GM19193 (cell line): ENCODE data around the gene VAT1L.

Experiments
- POLR2A ChIP-seq: IDR thresholded peaks from 4 replicates; pipeline ENCODE4 v1.6.1; 2011; ENCODE audit not compliant: insufficient read depth, insufficient read length; ENCODE audit errors: extremely low read depth

VAT1L gene

GRCh38 chr16:77960766-77961165, 172.4 kb downstream of the VAT1L start:
- no peak for TF ChIP-seq POLR2A

DNA sequence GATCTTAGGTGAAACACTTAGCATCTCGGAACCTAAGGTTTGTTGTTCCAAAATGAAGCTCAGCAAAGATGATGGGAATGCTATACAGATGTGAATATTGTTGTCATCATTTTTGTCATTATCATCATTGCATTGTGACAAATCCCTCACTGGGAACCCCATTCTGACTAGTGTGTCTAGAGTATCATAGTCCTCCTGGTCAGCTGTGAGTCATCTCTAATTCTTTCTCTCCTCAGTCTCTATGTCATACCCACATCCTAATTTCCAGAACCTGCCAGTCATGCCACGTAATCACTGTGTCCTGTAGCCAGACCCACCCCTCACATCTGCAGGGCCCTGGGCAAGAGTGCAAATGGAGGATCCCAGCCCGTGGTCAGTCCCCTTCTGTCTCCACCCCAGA, 173.4 kb downstream of the VAT1L start:
- no peak for TF ChIP-seq POLR2A

DNA sequence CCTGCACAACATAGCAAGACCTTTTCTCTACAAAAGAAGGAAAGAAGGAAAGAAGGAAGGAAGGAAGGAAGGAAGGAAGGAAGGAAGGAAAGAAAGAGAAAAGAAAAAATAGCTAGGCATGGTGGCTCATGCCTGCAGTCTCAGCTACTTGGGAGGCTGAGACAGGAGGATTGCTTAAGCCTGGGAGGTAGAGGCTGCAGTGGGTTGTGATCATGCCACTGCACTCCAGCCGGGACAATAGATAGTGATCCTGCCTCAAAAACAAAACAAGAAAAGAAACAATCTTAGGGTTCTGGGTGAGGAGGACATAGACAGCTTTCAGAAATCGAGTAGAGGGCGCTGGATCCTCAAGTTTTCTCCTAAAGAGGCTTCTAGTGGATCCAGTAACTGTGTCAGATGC, 174.3 kb downstream of the VAT1L start:
- TF ChIP-seq POLR2A, result no peak

DNA sequence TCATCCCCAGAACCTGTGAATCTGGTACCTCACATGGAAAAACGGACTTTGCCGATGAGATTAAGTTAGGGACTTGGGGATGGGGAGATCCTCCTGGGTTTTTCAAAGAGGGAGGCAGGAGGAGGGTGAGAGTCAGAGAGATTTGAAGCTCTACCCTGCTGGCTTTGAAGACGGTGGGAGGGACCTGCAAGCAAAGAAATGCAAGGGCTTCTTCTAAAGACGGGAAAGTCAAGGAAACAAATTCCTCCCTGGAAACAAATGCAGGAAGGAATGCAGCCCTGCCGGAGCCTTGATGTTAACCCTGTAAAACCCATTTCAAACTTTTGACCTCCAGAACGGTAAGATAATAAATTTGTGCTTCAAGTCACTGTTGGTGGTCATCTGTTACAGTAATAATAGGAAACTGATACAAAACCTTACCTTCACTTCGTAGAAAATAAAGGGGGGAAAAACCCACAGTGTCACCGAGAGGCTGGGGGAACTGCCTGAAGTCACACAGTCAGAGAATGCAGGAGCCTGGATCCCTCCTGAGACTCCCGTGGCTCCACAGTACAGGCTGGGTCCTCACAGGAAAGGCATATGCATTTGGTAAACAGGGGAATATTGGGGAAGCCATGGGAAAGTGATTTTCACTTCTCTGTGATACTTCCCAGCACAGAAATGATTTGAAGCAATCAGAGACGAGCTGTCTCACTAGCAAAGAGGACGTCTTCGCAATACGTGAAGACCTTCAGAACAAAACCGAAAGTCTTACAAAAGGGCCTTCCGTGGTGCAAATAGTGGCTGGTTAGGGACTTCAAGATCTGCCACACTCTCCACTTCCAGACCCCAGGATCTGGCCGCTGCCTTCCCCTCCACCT, 175.1 kb downstream of the VAT1L start:
- no peak for TF ChIP-seq POLR2A

DNA sequence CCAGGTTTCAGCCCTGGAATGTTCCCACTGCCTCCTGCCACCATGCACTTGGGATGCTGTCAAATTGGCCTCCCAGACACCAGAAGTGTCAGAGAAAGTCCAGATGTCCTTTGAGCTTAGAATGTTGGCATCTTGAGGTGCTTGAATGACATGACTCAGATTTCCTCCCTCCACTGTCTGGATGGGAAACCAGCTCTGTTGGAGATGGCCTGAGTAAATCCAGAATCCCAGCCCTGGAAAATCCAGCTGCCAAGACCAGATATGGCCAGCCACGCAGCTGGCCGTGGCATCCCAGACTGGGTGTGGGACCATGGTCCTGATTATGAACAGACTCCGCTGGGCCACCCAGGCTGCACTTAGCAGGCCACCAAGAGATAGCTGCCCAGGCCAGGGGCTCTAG, 177.0 kb downstream of the VAT1L start:
- TF ChIP-seq POLR2A, result no peak

DNA sequence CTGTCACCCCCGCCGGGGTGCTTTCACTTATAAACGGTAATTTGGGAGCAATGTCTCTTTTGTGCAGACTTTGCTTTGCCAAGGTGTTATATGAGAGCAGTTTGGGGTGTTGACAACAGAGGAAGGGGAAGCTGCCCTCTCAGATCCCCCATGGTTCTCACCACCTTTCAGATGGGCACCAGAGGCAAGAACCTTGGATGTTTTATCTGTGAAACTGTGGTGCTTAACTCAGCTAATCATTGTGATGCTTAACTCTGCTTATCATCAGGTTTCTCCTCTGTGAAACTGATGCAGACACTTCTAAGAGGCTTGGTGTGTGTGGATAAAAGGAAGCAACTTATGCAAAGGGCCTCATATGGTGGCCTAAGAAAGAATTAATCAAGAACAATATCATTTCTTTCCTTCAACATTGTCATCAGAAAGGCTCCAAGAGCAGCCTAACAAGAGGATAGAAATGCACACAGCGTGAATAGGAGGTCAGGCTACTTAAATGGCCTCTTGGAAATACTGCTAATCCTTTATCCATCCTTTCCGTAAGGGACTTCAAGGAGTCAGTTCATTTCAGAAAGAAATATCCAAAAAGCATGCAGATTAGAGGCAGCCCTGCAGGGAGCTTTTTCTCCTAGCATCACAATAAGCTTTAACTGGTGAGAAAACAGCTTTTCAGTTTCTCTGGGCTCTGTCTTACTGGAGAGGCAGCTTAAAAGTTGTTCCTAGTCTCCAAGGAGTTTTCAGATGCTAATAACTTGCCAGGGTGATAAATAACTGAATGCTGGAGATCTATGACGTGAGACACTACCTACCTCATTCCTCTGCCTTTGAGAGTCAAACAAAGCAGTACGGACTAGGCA, 178.9 kb downstream of the VAT1L start:
- TF ChIP-seq POLR2A, result no peak

- no peak for TF ChIP-seq POLR2A
Measured at GRCh38 chr16:77969861-77970260, 181.5 kb downstream of the VAT1L start.

DNA sequence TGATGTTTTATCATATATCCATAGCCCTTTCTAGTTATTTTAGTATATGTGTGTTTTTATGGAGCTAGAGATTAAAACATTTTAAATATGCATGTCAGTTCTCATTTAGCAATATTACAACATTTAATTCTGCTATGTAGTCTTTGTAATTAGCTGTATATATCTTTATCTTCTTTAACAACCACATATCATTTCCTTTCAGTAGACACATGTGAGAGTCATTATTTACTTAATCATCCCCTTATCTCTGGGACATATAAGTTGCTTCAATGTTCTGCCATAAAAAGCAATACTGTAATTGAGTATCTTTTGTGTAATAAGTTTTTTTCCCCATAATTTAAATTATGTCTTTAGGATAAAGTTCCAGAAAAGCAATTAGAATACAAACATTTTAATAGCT, 182.0 kb downstream of the VAT1L start:
- TF ChIP-seq POLR2A, result no peak

GRCh38 chr16:77971306-77972061, 183.1 kb downstream of the VAT1L start:
- TF ChIP-seq POLR2A, result no peak

DNA sequence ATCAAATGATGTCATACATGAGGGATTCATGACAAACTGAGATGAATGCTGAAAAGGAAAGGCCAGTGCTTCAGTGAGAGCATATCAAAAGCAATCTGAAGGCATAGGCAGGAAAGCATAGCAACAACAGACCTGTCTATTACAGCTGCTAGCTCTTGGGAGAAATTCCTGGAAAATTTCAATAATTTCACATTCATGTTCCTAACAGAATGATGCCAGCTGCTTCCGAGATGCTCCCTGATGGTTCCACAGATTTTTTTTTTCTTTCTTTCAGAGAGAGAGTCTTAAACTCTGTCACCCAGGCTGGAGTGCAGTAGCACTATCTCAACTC, 183.7 kb downstream of the VAT1L start:
- no peak for TF ChIP-seq POLR2A

DNA sequence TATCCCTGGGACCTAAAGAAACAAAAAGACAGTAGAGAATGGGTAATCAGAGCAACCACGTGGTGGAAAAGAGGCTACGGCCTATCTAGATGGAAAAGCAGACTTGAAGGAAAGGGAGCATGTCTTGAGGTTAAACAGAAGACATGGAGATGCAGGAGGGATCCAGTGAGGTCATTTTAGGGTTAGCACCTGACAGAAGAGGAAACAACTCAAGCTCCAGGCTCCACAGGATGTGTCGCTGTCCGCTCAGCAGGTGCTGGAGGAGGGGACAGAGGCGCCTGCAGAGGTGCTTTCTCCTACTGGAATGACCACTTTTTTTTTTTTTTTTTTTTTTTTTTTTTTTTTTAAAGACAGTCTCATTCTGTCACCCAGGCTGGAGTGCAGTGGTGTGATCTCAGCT, 186.5 kb downstream of the VAT1L start:
- no peak for TF ChIP-seq POLR2A

DNA sequence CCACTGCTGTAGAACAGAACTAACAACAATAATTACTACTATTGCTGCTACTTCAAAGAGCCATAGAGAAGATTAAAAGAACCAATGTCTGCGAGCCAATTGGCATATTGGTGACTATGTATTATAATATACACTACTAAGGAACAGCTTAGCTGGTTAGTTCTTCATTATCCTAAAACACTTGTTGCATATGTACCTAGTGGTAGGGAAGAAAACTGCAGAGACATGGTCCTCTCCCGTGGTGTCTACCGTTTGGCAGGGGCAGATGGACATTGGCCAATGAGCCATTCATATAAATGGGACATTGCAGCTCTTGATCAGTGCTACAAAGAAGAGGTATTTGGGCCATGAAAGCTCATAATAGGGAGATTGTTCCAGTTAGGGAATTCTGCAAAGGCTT, 187.6 kb downstream of the VAT1L start:
- TF ChIP-seq POLR2A, result no peak

GRCh38 chr16:77977339-77977738, 189.0 kb downstream of the VAT1L start:
- TF ChIP-seq POLR2A, result no peak

GRCh38 chr16:77985111-77985510, 196.7 kb downstream of the VAT1L start:
- TF ChIP-seq POLR2A, result no peak

GRCh38 chr16:77986011-77986740, 197.8 kb downstream of the VAT1L start:
- TF ChIP-seq POLR2A, result no peak

DNA sequence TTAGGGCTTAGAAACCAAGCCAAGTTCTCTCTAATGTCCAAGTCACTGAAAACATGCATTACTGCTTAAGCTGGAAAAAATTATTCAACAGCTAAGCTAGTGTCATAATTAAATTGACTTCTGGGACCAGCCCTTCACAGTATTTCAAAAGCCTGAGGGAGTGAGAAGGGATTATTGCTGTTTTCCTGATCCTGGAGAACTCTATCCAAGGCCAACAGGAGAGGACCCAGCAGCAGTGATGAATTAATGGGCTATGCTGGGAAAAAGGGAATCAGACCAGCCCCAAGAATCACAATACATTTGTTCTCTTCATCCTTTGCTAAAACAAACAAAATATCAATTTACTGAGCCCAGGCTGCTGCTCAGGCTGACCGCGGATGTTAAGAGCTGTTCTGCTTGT, 199.4 kb downstream of the VAT1L start:
- TF ChIP-seq POLR2A, result no peak

- TF ChIP-seq POLR2A, result no peak
Measured at GRCh38 chr16:77989846-77990245, 201.5 kb downstream of the VAT1L start.
